Progenitor cell of endocrine pancreas (in vitro differentiated cells): Measurements from ENCODE around the gene SLC34A2. TPM values are rescaled to one million over a fixed set of nuclear protein-coding genes. Genes with fewer than 3 reads are reported as not detected.

ENCODE experiments used
- DNase-seq: peaks from one replicate; pipeline ENCODE4 v3.0.0; 2021; ENCODE audit warnings: low spot score; ENCODE audit not compliant: unreplicated experiment
- H3K27ac Mint-ChIP-seq: 2 replicates; pipeline ENCODE4 v1.8.0; 2021; ENCODE audit warnings: mild to moderate bottlenecking, moderate library complexity, mixed read lengths
- H3K27me3 Mint-ChIP-seq: 2 replicates; pipeline ENCODE4 v1.8.0; 2021; ENCODE audit warnings: mixed read lengths
- H3K36me3 Mint-ChIP-seq: 2 replicates; pipeline ENCODE4 v1.8.0; 2022; ENCODE audit warnings: mixed read lengths; ENCODE audit not compliant: insufficient read depth
- H3K4me1 Mint-ChIP-seq: 2 replicates; pipeline ENCODE4 v1.8.0; 2021; ENCODE audit warnings: low read depth, mixed read lengths
- H3K4me3 Mint-ChIP-seq: 2 replicates; pipeline ENCODE4 v1.8.0; 2021; ENCODE audit warnings: low read depth, mild to moderate bottlenecking, moderate library complexity, mixed read lengths
- H3K9me3 Mint-ChIP-seq: 2 replicates; pipeline ENCODE4 v1.8.0; 2021; ENCODE audit warnings: low read depth, mixed read lengths
- CTCF ChIP-seq: fragments of 200-600 bp; sonication (generic); IDR thresholded peaks from one replicate; pipeline ENCODE4 v1.5.0; 2021; ENCODE audit warnings: antibody characterized with exemption, mild to moderate bottlenecking; ENCODE audit not compliant: unreplicated experiment
- total RNA-seq: library from RNA; stranded (reverse); gene quantifications from 2 replicates; pipeline ENCODE4 v1.2.1, GENCODE V29; 2021

The SLC34A2 gene
- total RNA-seq, 1 donor from 2014 or later, result 1.1 TPM

DNA sequence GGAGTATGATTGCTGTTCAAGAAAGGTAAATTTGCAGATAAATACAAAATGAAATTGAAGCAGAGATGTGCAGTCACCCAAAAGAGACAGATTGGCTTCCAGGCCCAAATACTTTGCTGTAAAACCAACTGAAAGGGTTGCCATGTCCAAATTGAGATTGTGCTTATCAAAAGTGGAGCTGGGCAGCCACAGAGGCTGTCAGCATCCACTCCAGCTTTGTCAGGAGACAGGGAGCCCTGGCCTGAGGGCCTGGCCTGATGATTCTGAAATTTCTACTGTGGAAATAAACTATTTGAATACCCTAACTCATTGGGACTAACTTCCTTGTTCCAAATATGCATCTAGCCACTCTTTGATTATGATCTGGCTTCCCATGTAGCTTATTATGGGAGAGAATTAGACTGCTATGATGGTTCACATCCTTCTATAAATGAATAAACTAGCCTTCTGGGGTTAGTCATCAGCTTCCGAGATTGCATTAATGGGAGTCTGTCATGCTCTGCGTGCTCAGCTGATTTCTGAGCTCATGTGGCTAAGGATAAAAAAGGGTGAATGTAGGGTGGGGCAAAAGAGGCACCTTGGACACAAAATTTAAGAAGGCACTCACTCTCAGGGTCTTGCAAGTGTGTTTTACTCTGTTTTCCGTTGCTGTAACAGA, 48.2 kb downstream of the SLC34A2 start:
- DNase-seq, result no peak
- H3K27me3 Mint-ChIP-seq, result no peaks in the 10 kb centered on the region
- H3K36me3 Mint-ChIP-seq, result peaks cover 1% of the 10 kb centered on the region
- H3K4me3 Mint-ChIP-seq, result no peak overlapping the region
- no peak overlapping the region for H3K27ac Mint-ChIP-seq
- no peak for TF ChIP-seq CTCF
- peaks cover 3% of the 10 kb centered on the region for H3K9me3 Mint-ChIP-seq
- no peaks in the 10 kb centered on the region for H3K4me1 Mint-ChIP-seq

GRCh38 chr4:25704516-25704915, 48.9 kb downstream of the SLC34A2 start:
- TF ChIP-seq CTCF, result no peak
- Mint-ChIP-seq H3K4me3 (no peak overlapping the region), H3K4me1 (no peaks in the 10 kb centered on the region), H3K27me3 (no peaks in the 10 kb centered on the region), H3K27ac (no peak overlapping the region), H3K9me3 (peaks cover 7% of the 10 kb centered on the region), H3K36me3 (peaks cover 3% of the 10 kb centered on the region)
- DNase-seq, result no peak

GRCh38 chr4:25710637-25711036, 55.0 kb downstream of the SLC34A2 start:
- peaks cover 7% of the 10 kb centered on the region for H3K9me3 Mint-ChIP-seq
- H3K4me1 Mint-ChIP-seq, result peaks cover 3% of the 10 kb centered on the region
- peaks cover 3% of the 10 kb centered on the region for H3K36me3 Mint-ChIP-seq
- H3K4me3 Mint-ChIP-seq, result no peak overlapping the region
- DNase-seq, result no peak
- no peaks in the 10 kb centered on the region for H3K27me3 Mint-ChIP-seq
- no peak for TF ChIP-seq CTCF
- no peak overlapping the region for H3K27ac Mint-ChIP-seq

GRCh38 chr4:25712611-25713010, 57.0 kb downstream of the SLC34A2 start:
- no peak overlapping the region for H3K27ac Mint-ChIP-seq
- peaks cover 7% of the 10 kb centered on the region for H3K9me3 Mint-ChIP-seq
- H3K4me3 Mint-ChIP-seq, result no peak overlapping the region
- no peak for DNase-seq
- TF ChIP-seq CTCF, result no peak
- no peaks in the 10 kb centered on the region for H3K27me3 Mint-ChIP-seq
- peaks cover 3% of the 10 kb centered on the region for H3K4me1 Mint-ChIP-seq
- H3K36me3 Mint-ChIP-seq, result peaks cover 3% of the 10 kb centered on the region

- Mint-ChIP-seq H3K4me3 (no peak overlapping the region), H3K9me3 (peaks cover 4% of the 10 kb centered on the region), H3K27ac (no peak overlapping the region), H3K4me1 (peaks cover 3% of the 10 kb centered on the region), H3K27me3 (no peaks in the 10 kb centered on the region), H3K36me3 (peaks cover 2% of the 10 kb centered on the region)
- TF ChIP-seq CTCF, result no peak
- no peak for DNase-seq
Observed at GRCh38 chr4:25713812-25714211, 58.2 kb downstream of the SLC34A2 start.
